Aortic smooth muscle cell (primary cell): Measurements from ENCODE around the gene BTN1A1. TPM values are rescaled to one million over a fixed set of nuclear protein-coding genes. Genes with fewer than 3 reads are reported as not detected.

Source experiments
- total RNA-seq: library from RNA; depleted of rRNA; stranded (reverse); fragments of >200 nt; gene quantifications from 2 replicates; pipeline ENCODE4 v1.2.3, GENCODE V29; 2014

BTN1A1 gene
- under 0.01 TPM in 1 of 2 replicates, not detected in the other for total RNA-seq

GRCh38 chr6:26500102-26500501 lies at the start of gene BTN1A1:
Gene BTN1A1, plus strand, starts transcription at chr6:26500303. Its CDS starts 984 bp downstream, at chr6:26501287.

GRCh38 chr6:26457806-26458688 lies 42.1 kb upstream of the BTN1A1 start, which contains the start of gene BTN2A1:
Gene BTN2A1, plus strand, starts transcription at chr6:26457955. Its CDS starts 682 bp downstream, at chr6:26458637.

GRCh38 chr6:26537846-26538571 lies 37.9 kb downstream of the BTN1A1 start, which contains the start of gene HMGN4:
Gene HMGN4, plus strand, starts transcription at chr6:26538366. Its CDS starts 6,841 bp downstream, at chr6:26545207.

Other genes starting within 250 kb of the BTN1A1 start
- 29.7 and 30.9 TPM in 2 replicates for gene BTN3A2, start 135.1 kb upstream of the BTN1A1 start, total RNA-seq
- gene BTN2A2, start 117.2 kb upstream of the BTN1A1 start, total RNA-seq = 7.8 and 13.2 TPM in 2 replicates
- gene BTN3A1, start 98.0 kb upstream of the BTN1A1 start, total RNA-seq = 14.0 and 20.1 TPM in 2 replicates
- 16.8 TPM in 2 replicates for gene BTN3A3, start 59.8 kb upstream of the BTN1A1 start, total RNA-seq
- 15.5 and 16.3 TPM in 2 replicates for gene BTN2A1, start 42.3 kb upstream of the BTN1A1 start, total RNA-seq
- gene HMGN4, start 38.1 kb downstream of the BTN1A1 start, total RNA-seq = 70.9 and 77.5 TPM in 2 replicates
- 11.7 and 12.2 TPM in 2 replicates for gene ABT1, start 96.7 kb downstream of the BTN1A1 start, total RNA-seq
- gene ZNF322, start 159.4 kb downstream of the BTN1A1 start, total RNA-seq = 12.0 and 13.7 TPM in 2 replicates